SW 1271 (cell line): ENCODE measurements around the gene BOD1.
A peak's percentile ranks its signal among the peaks of the same experiment; 100 is the strongest.

Experiments used
- DNase-seq, 2 experiments: peaks; one replicate each; lab custom pipeline; 2025; lab: John Stamatoyannopoulos, UW

BOD1 gene

GRCh38 chr5:173577166-173577565 lies 39.3 kb downstream of the BOD1 start:
- no peak for DNase-seq

DNA sequence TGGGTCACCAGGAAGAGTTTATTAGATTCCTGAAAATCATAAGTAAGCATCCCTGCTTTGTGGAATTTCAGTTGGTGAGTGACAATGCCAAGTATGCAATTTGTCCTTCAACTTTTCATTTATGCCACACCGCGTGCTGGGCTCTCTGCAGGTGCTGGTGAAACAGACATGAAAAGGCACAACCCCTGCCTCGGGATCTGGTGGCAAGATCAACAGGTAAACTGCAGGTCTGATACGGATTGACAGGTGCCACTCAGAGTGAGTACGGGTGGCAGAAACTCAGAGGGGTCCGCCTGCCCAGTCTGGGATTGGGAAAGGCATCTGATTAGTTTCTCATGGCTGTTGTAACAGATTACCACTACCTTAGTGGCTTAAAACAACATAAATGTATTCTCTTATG lies 40.5 kb downstream of the BOD1 start:
- DNase-seq = no peak

DNA sequence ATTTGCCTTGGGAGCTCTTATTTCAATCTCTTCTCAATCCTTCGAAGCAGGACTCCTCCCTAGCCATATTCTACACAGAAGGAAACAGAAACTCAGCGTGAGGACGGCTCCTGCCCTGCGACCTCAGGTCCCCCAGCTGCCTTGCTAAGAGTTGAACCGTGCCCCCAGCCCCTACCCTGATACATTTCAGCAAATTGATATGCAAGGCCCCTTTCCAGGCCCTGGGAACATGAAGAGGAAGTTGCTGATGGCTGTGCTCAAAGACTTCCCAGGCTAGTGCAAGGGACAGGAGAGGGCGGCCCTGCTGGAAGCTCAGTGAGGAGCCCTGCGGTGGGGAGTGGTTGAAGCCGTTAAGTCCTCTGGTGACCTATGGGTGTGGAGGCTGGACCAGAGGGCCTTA lies 41.5 kb downstream of the BOD1 start:
- DNase-seq = no peak

DNA sequence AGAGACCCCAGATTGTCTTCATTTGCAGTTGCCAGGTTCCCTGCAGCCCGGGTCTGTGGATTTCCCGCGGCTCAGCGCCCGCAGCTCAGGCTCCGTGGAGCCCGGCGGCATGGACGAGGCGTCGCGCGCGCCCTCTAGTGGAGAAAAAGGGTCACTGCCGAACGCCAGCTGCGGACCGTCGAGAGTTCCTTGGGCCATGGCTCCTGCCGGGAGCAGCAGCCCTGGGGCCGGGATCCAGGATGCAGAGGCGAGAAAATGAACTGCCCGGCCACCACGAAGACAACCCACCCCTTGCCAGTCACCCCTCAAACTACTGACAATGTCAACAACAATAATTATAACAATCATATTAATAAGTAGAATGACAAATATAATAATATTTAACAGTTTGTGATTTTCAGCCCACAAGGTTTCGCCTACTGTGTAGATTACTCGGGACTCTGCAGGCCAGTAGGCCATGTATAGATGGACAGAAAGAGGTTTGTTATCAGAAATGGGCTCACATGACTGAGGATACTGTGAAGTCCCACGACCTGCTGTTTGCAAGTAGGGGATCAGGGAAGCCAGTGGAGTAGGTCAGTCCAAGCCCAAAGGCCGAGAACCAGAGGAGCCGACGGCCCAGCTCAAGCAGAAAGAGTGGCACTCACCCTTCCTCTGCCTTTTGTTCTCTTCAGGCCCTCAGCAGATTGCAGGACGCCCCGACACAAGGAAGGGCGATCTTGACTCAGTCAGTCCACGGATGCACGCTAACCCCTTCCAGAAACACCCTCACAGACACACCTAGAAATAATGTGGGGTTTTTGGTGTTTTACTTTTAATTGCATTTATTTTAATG lies 43.1 kb downstream of the BOD1 start:
- DNase-seq = peak in 1 of 2 experiments; percentile 72

DNA sequence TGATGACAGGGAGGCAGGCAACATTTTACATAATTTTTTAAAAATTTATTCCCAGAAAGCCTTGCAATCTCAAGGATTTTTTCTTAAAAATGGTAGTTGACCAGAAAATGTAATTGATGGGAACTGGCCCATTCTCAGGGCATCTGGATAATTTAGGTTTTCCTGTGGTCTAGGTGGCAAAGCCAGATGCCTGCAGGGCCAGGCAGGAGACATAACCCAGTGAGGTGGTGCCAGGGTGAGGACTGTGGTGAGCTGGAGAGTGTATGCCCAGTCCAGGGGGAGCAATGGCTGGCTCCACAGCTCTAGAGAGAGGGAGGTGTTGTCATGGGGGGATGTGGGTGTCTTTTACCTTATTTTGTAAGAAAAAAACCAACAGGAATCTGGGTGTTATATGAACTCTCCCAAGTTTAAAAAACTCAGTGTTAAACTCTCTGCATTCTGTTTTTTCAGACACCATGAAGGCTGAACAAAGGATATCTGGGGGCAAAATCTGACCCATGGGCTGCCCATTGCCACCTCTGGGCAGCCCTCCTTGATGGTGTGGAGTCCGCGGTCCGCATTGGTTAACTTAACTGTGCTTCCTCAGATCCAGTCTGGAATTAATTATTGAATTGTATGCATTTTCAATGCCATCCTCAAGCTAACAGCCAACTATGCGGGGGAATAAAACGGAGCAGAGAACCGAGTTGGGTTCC lies 43.9 kb downstream of the BOD1 start:
- DNase-seq = no peak

GRCh38 chr5:173570321-173571090 lies 45.9 kb downstream of the BOD1 start:
- DNase-seq = no peak

DNA sequence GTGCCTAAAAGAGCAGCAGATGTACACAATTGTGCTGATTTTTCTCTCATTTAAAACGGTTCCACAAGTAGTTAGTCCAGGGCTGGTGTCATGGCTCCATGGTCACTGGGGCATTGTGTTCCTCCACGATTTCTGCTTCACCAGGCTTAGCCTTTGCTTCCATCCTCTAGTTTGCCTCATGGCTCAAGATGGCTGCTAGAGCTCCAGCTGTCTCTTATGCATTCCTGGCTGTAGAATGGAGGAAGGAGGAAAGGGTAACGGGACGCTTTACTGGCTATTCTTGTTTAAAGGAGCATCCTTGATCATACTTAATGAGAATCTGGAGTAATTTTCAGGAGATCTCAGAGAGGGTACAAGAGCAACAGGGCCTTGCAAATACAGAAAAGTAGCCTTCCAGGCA lies 47.7 kb downstream of the BOD1 start:
- no peak for DNase-seq

GRCh38 chr5:173568128-173568527 lies 48.3 kb downstream of the BOD1 start:
- no peak for DNase-seq

GRCh38 chr5:173567548-173567947 lies 48.9 kb downstream of the BOD1 start:
- DNase-seq = no peak

DNA sequence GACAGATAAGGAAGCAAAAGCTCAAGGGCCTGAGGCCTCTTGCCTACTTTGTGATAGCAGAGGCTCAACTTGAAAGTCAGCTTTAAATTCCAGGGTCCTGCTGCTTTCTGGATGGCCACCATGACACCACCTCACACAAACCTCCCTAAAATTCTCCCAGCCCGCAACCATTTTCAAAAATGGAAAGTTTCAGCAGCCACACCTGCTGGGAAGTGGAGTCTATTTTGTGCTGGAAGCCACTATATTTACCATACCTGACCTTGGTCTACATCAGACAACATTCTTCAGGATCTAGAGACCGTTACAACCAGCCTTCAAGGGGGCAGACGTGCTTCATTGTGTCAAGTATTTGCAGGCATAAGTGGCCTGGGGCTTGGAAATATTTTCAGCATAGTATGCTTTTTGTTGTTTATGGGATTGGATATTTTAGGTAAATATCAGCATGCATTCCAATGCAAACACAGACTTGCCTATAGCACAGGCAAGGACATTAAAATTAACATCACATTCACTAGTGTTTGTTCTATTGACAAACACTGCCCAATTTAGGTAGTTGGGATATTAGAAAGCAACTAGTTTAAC lies 50.9 kb downstream of the BOD1 start:
- DNase-seq = no peak

DNA sequence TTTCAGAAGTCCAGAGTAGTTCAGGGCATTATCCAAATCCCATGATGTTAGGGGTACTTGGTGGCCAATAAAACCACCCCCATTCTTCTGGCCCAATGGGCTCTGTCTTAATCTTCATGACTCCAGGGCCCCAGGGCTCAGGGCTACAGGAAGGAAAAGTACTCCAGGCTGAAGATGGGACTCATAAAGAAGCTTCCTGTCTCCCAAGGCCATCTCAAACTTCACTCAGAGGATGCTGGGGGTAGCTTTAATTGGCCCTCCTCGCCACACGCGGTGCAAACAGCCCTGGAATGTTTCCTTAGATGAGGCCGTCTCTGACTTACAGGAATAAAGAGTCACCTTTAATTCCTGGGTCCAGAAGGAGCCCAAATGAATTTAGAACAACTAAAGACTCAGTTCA lies 52.3 kb downstream of the BOD1 start:
- DNase-seq = no peak

DNA sequence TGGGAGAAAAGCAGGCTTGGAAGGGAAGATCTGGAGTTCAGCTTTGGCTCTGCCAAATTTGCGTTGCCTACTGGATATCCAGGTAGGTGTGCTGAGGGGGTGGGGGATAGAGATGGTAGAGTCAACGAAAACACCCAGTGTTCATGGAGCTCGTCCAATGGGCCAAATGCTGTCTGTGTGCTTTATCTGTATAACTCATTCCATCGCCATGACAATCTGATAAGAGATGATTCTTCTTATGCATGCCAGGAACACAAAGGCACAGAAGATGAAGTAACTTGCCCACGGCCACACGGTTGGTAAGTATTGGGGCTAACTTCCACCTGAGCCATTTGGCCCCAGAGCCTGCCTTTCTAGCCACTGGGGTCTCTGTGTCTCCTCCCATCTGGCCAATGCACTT lies 53.2 kb downstream of the BOD1 start:
- DNase-seq = no peak

GRCh38 chr5:173562451-173562850 lies 54.0 kb downstream of the BOD1 start:
- DNase-seq = no peak
